ENCODE measurements around the gene TARBP2.

TARBP2 gene

GRCh38 chr12:53497461-53497860 is 3.6 kb upstream of the TARBP2 start:
- Histone ChIP-seq H3K4me3 (ENCODE audit: extremely low read depth, insufficient read depth, low read length, poor library complexity, severe bottlenecking) (no peak overlapping the region), H3K36me3 (ENCODE audit: control insufficient read depth, insufficient read depth, low read length) (peaks cover 9% of the 10 kb centered on the region), H3K27ac (ENCODE audit: low read depth, low read length, severe bottlenecking) (no peak overlapping the region), H3K9me3 (ENCODE audit: control insufficient read depth, low read length) (no peaks in the 10 kb centered on the region), H3K4me1 (ENCODE audit: control insufficient read depth, insufficient read depth, low read length, poor library complexity, severe bottlenecking) (peaks cover 35% of the 10 kb centered on the region)
- 100% methylated on average over 1 of the region's 3 CpGs for WGBS, 2 experiments (ENCODE audit: insufficient coverage in 2 of 2)

DNA sequence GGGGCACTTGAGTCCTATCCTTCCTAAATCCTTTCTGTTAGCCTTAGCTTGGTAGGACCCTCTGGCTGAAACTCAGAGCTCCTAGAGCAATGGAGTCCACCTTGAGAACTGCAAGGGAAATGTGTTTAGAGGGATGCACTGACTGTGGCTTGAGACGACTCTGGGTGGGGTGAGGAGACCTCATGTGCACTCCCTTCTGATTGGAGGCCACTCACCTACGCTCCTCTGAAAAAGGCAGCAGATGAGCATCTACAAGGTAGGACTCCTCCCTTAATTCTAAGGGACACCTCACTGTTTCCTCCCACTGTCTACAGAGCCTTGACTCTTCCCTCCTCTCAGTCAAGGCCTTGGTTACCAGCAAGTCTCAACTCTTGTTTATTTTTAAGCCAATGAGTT is 2.9 kb upstream of the TARBP2 start:
- 83 to 89% methylated on average over 2 of the region's 2 CpGs for WGBS, 2 experiments (ENCODE audit: insufficient coverage in 2 of 2)
- peak overlapping the region; percentile 60 for H3K4me3 ChIP-seq (ENCODE audit: extremely low read depth, insufficient read depth, low read length, poor library complexity, severe bottlenecking)
- H3K9me3 ChIP-seq (ENCODE audit: control insufficient read depth, low read length), result no peaks in the 10 kb centered on the region
- H3K4me1 ChIP-seq (ENCODE audit: control insufficient read depth, insufficient read depth, low read length, poor library complexity, severe bottlenecking), result peaks cover 36% of the 10 kb centered on the region
- H3K27ac ChIP-seq (ENCODE audit: low read depth, low read length, severe bottlenecking), result no peak overlapping the region
- H3K36me3 ChIP-seq (ENCODE audit: control insufficient read depth, insufficient read depth, low read length), result peaks cover 14% of the 10 kb centered on the region

DNA sequence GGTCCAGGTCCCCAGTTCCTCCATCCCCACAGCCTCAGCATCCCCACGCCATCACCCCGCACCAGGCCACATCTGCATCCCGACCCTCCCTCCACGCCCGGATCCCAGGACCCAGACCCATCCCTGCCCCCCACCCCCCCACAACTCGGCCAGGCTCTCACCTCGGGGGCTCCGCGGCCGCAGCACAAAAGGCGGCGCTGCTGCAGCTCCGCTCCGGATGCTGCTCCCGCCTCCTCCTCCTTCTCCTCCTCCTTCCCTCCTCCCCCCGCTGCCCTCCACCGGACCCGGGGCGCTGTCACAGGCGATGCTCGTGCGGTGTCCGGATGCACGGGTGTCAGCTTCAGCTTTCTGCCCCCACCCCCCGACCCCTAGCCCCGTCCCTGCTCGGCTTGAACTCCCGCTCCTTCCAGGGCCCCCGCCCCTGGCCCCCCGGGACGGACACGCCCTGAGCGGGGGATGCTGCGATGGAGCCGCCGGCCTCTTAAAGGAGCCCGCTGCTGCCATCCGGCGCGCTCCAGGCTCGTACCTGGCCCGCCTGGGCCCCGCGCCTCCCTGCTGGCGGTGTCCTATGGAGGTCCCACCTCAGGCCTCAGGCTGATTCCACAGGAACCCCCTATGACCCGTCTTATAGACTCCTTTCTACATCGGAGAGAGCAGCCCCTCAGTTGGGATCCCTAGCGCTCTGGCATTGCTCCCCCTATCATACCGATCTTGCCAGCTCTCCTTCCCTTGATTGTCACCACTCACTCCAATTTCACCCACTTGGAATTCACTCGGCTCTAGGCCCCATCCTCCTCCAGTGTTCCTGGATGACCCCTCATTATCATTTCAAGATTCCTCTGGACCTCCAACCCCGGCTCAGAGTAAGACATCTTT is 1.6 kb upstream of the TARBP2 start, which contains the start of gene MAP3K12:
Gene MAP3K12 (minus strand): TSS at position 193 of the 876 bp plus-strand sequence. CDS start 12,067 bp downstream, outside the sequence.
- no peaks in the 10 kb centered on the region for H3K9me3 ChIP-seq (ENCODE audit: control insufficient read depth, low read length)
- H3K4me1 ChIP-seq (ENCODE audit: control insufficient read depth, insufficient read depth, low read length, poor library complexity, severe bottlenecking), result peaks cover 24% of the 10 kb centered on the region
- H3K4me3 ChIP-seq (ENCODE audit: extremely low read depth, insufficient read depth, low read length, poor library complexity, severe bottlenecking), result peak within 1 kb of the TSS; percentile 60
- H3K36me3 ChIP-seq (ENCODE audit: control insufficient read depth, insufficient read depth, low read length), result peaks cover 27% of the 10 kb centered on the region
- peak within 1 kb of the TSS; percentile 99 for H3K27ac ChIP-seq (ENCODE audit: low read depth, low read length, severe bottlenecking)
- 0 to 1% methylated on average over 21 to 34 of the region's 51 CpGs for WGBS, 2 experiments (ENCODE audit: insufficient coverage in 2 of 2)

DNA sequence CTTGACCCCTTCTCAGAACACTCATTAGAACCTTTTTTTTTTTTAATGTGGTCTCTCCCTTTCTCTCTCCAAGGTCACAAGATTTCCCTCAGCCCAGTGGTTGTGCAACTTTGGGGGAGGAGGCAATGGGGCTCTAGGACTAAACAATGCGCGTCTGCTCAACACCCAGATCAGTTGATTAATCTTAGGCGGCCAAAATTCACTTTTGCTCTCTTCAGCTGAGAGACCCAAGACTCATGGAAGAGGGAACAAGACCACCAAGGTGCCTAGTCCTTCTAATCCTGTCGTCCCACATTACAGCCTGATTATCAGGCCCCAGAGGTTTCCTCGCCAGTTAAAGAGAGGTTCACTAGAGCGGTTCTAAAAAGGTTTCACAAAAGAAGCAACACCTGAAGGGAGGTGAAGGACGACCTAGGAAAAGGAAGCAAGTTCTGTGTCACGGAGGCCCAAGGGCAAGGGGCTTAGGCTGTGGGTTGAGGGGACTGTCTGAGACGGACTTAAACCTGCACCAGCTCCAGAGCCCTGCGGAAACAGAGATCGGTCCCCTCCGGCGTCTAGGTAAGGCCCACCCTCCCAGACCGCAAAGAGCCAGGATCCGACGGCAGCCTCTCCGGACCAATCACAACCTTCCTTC is 824 bp upstream of the TARBP2 start:
- H3K4me3 ChIP-seq (ENCODE audit: extremely low read depth, insufficient read depth, low read length, poor library complexity, severe bottlenecking), result peak overlapping the region; percentile 60
- peaks cover 34% of the 10 kb centered on the region for H3K36me3 ChIP-seq (ENCODE audit: control insufficient read depth, insufficient read depth, low read length)
- peak overlapping the region; percentile 99 for H3K27ac ChIP-seq (ENCODE audit: low read depth, low read length, severe bottlenecking)
- 9 to 28% methylated on average over 9 to 14 of the region's 17 CpGs for WGBS, 2 experiments (ENCODE audit: insufficient coverage in 2 of 2)
- H3K9me3 ChIP-seq (ENCODE audit: control insufficient read depth, low read length), result no peaks in the 10 kb centered on the region
- peaks cover 24% of the 10 kb centered on the region for H3K4me1 ChIP-seq (ENCODE audit: control insufficient read depth, insufficient read depth, low read length, poor library complexity, severe bottlenecking)

DNA sequence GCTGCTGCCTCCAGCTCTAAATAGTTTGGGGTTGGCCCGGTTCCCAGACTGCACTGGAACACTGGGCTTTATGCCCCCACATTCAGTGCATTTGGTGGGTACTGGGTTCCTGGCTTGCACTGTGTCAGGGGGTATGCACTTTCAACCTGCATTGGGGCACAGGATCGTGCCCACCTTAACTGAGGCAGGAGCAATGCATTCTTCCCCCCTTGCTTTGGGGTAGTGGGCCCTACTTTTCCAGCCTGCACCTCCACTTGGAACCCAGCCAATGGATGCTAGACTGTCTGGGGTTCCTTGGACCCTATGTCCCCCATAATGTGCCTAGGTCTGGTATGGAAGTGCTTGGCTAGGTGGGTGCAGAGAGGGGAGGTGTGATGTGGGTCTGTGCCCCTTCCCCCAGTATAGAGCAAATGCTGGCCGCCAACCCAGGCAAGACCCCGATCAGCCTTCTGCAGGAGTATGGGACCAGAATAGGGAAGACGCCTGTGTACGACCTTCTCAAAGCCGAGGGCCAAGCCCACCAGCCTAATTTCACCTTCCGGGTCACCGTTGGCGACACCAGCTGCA is 615 bp downstream of the TARBP2 start:
- Histone ChIP-seq H3K27ac (ENCODE audit: low read depth, low read length, severe bottlenecking) (peak overlapping the region; percentile 99), H3K9me3 (ENCODE audit: control insufficient read depth, low read length) (no peaks in the 10 kb centered on the region), H3K4me1 (ENCODE audit: control insufficient read depth, insufficient read depth, low read length, poor library complexity, severe bottlenecking) (peaks cover 15% of the 10 kb centered on the region), H3K4me3 (ENCODE audit: extremely low read depth, insufficient read depth, low read length, poor library complexity, severe bottlenecking) (peak overlapping the region; percentile 60), H3K36me3 (ENCODE audit: control insufficient read depth, insufficient read depth, low read length) (peaks cover 44% of the 10 kb centered on the region)
- WGBS, 2 experiments (ENCODE audit: insufficient coverage in 2 of 2), result 80% methylated on average over 10 of the region's 10 CpGs

GRCh38 chr12:53502331-53502730 is 1.2 kb downstream of the TARBP2 start:
- WGBS, 2 experiments (ENCODE audit: insufficient coverage in 2 of 2), result 93 to 95% methylated on average over 2 to 4 of the region's 9 CpGs

DNA sequence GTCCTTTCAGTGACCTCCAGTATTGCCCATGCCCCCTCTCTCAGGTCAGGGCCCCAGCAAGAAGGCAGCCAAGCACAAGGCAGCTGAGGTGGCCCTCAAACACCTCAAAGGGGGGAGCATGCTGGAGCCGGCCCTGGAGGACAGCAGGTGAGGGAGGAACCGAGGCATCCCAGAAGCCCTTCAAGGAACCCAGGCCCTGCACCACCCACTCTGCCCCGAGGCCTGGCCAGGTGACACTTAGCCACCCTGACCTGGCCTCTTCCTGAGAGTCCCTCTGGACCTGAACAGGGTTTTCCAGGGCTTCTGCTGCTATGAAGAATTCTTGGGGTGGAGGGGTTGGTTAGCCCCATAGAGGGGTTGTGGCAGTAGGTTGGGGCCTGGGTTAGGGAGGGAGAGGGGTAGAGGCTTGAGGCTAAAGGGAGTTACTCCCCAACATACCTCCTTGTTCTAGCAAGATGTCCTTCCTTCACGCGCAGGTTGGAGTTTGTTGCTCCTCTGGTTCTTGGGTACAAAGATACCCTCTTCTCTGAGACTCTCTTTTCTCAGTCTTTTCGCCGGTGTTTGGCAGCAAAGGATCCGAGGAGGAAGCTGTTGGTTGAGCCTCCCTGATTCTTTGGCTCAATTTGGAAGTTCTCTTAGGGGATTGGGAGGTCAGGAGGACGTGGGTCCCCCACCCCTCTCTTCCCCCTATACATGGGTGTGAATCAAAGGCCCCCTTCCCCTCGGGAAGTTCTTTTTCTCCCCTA is 2.1 kb downstream of the TARBP2 start:
- H3K36me3 ChIP-seq (ENCODE audit: control insufficient read depth, insufficient read depth, low read length), result peaks cover 52% of the 10 kb centered on the region
- WGBS, 2 experiments (ENCODE audit: insufficient coverage in 2 of 2), result 94 to 97% methylated on average over 5 to 6 of the region's 10 CpGs
- peaks cover 15% of the 10 kb centered on the region for H3K4me1 ChIP-seq (ENCODE audit: control insufficient read depth, insufficient read depth, low read length, poor library complexity, severe bottlenecking)
- no peaks in the 10 kb centered on the region for H3K9me3 ChIP-seq (ENCODE audit: control insufficient read depth, low read length)
- H3K4me3 ChIP-seq (ENCODE audit: extremely low read depth, insufficient read depth, low read length, poor library complexity, severe bottlenecking), result no peak overlapping the region
- no peak overlapping the region for H3K27ac ChIP-seq (ENCODE audit: low read depth, low read length, severe bottlenecking)

More at GRCh38 chr12:53502331-53502730, 1.2 kb downstream of the TARBP2 start:
- Histone ChIP-seq H3K4me3 (ENCODE audit: extremely low read depth, insufficient read depth, low read length, poor library complexity, severe bottlenecking) (peak overlapping the region; percentile 60), H3K36me3 (ENCODE audit: control insufficient read depth, insufficient read depth, low read length) (peaks cover 48% of the 10 kb centered on the region), H3K27ac (ENCODE audit: low read depth, low read length, severe bottlenecking) (no peak overlapping the region), H3K9me3 (ENCODE audit: control insufficient read depth, low read length) (no peaks in the 10 kb centered on the region), H3K4me1 (ENCODE audit: control insufficient read depth, insufficient read depth, low read length, poor library complexity, severe bottlenecking) (peaks cover 15% of the 10 kb centered on the region)

GRCh38 chr12:53504004-53504920 is 3.2 kb downstream of the TARBP2 start:
- Histone ChIP-seq H3K4me1 (ENCODE audit: control insufficient read depth, insufficient read depth, low read length, poor library complexity, severe bottlenecking) (peaks cover 15% of the 10 kb centered on the region), H3K36me3 (ENCODE audit: control insufficient read depth, insufficient read depth, low read length) (peaks cover 52% of the 10 kb centered on the region), H3K27ac (ENCODE audit: low read depth, low read length, severe bottlenecking) (no peak overlapping the region), H3K9me3 (ENCODE audit: control insufficient read depth, low read length) (no peaks in the 10 kb centered on the region), H3K4me3 (ENCODE audit: extremely low read depth, insufficient read depth, low read length, poor library complexity, severe bottlenecking) (no peak overlapping the region)
- 97 to 99% methylated on average over 8 to 12 of the region's 14 CpGs for WGBS, 2 experiments (ENCODE audit: insufficient coverage in 2 of 2)

GRCh38 chr12:53505086-53505485 is 4.0 kb downstream of the TARBP2 start:
- Histone ChIP-seq H3K36me3 (ENCODE audit: control insufficient read depth, insufficient read depth, low read length) (peaks cover 55% of the 10 kb centered on the region), H3K4me1 (ENCODE audit: control insufficient read depth, insufficient read depth, low read length, poor library complexity, severe bottlenecking) (peaks cover 12% of the 10 kb centered on the region), H3K4me3 (ENCODE audit: extremely low read depth, insufficient read depth, low read length, poor library complexity, severe bottlenecking) (no peak overlapping the region), H3K9me3 (ENCODE audit: control insufficient read depth, low read length) (no peaks in the 10 kb centered on the region), H3K27ac (ENCODE audit: low read depth, low read length, severe bottlenecking) (no peak overlapping the region)
- WGBS, 2 experiments (ENCODE audit: insufficient coverage in 2 of 2), result 89 to 100% methylated on average over 8 to 9 of the region's 10 CpGs

Data from mesodermal cell (in vitro differentiated cells).